Measurements from ENCODE around the gene KANTR. TPM values are rescaled to one million over a fixed set of nuclear protein-coding genes. Genes with fewer than 3 reads are reported as not detected.
"Not testable (repeated sequence)": the region's sequence is repeated elsewhere in the genome, so short reads cannot be mapped to it uniquely, and the experiment has no call there.

KANTR gene
- total and polyA plus RNA-seq, 5 donors = 4.4 to 6.7 (median 5.2) TPM

DNA sequence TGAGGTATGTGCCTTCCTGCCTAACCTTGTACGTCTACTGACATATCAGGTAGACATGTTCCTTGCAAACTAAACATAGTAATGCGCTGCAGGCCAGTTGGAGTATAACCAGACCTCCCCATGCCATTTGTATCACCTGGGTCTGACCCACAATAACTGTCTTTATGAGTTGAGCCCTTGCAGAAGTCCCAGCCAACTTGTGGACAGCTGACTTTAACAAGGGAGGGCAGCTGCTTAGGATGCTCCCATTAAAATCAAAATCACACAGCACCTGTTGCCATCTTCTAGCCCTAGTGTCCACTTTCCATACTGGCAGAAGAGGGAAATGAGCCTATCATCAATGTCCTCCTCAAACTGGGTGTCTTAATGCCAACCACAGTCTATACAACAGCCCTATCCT is 41.6 kb downstream of the KANTR start:
- no peak for ATAC-seq
- intact Hi-C loops (cut with DNase I) = no loop called here
- H3K4me1 ChIP-seq (ENCODE audit: control insufficient read depth, insufficient read depth, low read length) = no peaks in the 10 kb centered on the region

DNA sequence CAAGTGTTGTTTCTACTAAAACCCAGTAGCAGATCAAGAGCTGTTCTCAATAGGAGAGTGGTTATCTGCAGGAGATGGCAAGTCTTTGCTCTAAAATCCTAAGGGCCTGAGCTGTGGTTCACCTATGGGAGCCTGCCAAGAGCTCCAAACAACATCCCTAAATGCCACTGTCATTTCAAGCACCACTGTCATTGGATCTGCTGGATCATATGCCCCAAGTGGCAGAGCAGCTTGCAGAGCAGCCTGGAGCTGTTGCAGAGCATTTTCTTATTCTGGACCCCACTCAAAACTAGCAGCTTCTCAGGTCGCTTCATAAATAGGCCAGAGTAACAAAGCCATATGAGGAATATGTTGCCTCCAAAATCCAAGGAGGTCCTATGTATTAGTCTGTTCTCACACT is 59.6 kb downstream of the KANTR start:
- WGBS = 62% methylated on average over 1 of the region's 1 CpG
- intact Hi-C loops (cut with DNase I) = no loop called here
- Histone ChIP-seq H3K27me3 (ENCODE audit: control insufficient read depth, insufficient read depth) (no peaks in the 10 kb centered on the region), H3K4me3 (ENCODE audit: low read length) (no peak overlapping the region), H3K9me3 (ENCODE audit: control insufficient read depth, low read length) (no peaks in the 10 kb centered on the region), H3K4me1 (ENCODE audit: control insufficient read depth, insufficient read depth, low read length) (peaks cover 4% of the 10 kb centered on the region), H3K27ac (ENCODE audit: low read length) (no peak overlapping the region)
- DNase-seq (no peak), ATAC-seq (no peak)

More for the DNA sequence above, 41.6 kb downstream of the KANTR start:
- Histone ChIP-seq H3K4me3 (ENCODE audit: low read length) (no peak overlapping the region), H3K9me3 (ENCODE audit: control insufficient read depth, low read length) (no peaks in the 10 kb centered on the region), H3K27me3 (ENCODE audit: control insufficient read depth, insufficient read depth) (no peaks in the 10 kb centered on the region), H3K27ac (ENCODE audit: low read length) (no peak overlapping the region)
- DNase-seq = no peak
- WGBS = 98% methylated on average over 2 of the region's 2 CpGs

DNA sequence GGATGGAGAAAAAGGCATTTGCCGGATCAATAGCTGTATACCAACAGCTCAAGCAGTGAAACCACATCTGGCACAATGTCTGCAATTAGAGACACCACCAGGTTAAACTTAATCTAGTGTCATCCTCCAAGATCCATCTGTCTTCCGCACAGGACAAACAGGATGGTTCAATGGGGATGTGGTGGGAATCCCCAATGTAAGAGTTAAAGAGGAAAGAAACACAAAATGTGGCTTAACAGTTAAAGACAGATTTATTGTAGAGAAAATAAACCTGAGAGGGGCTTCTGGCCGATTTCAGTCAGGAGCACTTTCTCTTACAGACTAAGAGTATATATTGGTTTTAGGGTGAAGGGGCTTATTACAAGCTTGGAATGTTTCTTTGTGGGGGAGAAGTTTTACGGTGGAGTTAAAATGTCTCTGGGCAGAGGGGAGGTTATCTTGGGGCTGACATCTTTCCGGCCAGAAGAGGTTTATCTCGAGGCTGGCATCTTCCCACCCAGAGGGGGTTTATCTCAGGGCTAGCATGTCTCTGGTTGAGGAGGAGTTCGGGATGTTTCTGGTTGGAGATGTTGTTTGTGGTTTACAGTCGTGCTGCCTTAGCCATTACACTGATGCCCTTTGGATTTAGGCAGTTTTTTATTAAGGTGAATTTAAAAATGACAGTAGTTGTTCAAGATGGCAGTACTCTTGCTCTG is 61.7 kb downstream of the KANTR start:
- WGBS = 94% methylated on average over 8 of the region's 8 CpGs
- Histone ChIP-seq H3K27ac (ENCODE audit: low read length) (no peak overlapping the region), H3K27me3 (ENCODE audit: control insufficient read depth, insufficient read depth) (no peaks in the 10 kb centered on the region), H3K4me1 (ENCODE audit: control insufficient read depth, insufficient read depth, low read length) (peaks cover 4% of the 10 kb centered on the region), H3K4me3 (ENCODE audit: low read length) (no peak overlapping the region), H3K9me3 (ENCODE audit: control insufficient read depth, low read length) (no peaks in the 10 kb centered on the region)
- DNase-seq = no peak
- intact Hi-C loops (cut with DNase I) = no loop called here
- no peak for ATAC-seq

DNA sequence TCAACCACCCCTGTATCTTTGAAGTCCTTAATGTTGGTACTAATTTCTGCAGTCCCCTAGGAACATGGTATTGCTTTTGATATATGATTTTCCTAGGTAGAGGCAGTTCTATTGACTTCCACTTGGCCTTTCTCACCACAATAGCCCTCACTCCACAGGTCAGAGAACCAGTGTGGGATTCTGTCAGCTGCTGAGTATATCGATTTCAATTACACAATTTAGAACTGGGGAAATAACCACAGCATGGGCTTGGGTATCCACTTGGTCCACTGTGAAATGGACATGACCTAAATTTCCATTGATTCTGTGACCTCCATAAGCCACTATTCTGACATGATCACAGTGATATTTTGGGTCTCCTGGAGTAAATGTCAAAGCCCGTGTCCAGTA is 62.3 kb downstream of the KANTR start:
- no peak overlapping the region for H3K27ac ChIP-seq (ENCODE audit: low read length)
- WGBS = 91% methylated on average over 2 of the region's 2 CpGs
- no peak overlapping the region for H3K4me3 ChIP-seq (ENCODE audit: low read length)
- DNase-seq (no peak), ATAC-seq (no peak)
- intact Hi-C loops (cut with DNase I) = no loop called here
- peaks cover 4% of the 10 kb centered on the region for H3K4me1 ChIP-seq (ENCODE audit: control insufficient read depth, insufficient read depth, low read length)
- H3K27me3 ChIP-seq (ENCODE audit: control insufficient read depth, insufficient read depth) = no peaks in the 10 kb centered on the region
- no peaks in the 10 kb centered on the region for H3K9me3 ChIP-seq (ENCODE audit: control insufficient read depth, low read length)

DNA sequence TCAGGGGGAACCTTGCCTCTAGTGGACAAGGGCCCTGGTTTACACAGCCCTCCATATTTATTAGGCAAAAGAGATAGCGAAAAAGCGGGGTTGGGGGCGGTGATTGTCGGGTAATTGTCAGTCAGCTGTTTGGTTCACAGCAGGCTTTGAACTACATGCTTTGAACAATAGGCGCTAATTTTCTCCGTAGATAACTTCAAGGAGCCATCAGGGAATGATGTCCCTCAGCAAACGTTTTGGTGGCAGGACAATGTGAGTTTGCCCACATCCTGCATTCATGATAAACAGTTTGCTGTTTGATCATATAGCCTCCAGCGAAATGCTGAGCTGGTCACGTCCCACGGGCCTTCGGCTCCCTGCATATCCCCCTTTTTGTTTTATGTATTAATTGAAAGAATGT is 65.2 kb downstream of the KANTR start:
- Histone ChIP-seq H3K27me3 (ENCODE audit: control insufficient read depth, insufficient read depth) (no peaks in the 10 kb centered on the region), H3K27ac (ENCODE audit: low read length) (no peak overlapping the region), H3K9me3 (ENCODE audit: control insufficient read depth, low read length) (no peaks in the 10 kb centered on the region), H3K4me3 (ENCODE audit: low read length) (no peak overlapping the region), H3K4me1 (ENCODE audit: control insufficient read depth, insufficient read depth, low read length) (no peaks in the 10 kb centered on the region)
- ATAC-seq (no peak), DNase-seq (no peak)
- 83% methylated on average over 11 of the region's 11 CpGs for WGBS
- intact Hi-C loops (cut with DNase I) = no loop called here

DNA sequence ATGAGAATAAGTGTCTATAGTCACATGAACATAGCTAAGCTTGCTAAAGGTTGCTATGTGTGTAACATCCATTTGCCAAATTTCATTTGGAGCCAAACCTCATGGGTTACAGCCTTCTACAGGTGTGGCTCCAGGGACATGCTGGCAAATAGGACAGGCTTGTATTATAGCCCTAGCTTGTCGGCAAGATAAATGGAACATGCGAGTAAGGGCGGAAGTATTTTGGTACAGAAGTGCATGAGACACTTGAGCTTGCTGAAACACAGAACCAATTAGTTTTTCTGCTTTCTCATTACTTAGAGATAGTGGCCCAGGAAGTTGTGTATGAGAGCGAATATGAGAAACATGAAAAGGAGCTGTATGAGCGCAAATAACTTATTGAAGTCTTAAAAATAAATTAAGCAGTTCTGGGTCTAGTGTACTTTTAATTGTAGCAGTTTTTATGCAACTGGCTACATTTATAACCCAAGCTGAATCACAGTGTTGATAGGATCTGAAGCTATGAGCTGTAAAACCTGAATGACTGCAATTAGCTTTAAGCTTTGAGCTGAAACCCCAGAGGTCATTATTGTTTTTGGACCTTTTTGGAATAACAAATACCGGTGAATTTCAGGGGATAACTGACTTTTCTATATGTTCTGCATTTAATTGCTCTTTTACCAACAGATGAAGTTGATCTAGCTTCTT is 66.5 kb downstream of the KANTR start:
- intact Hi-C loops (cut with DNase I) = no loop called here
- no peaks in the 10 kb centered on the region for H3K27me3 ChIP-seq (ENCODE audit: control insufficient read depth, insufficient read depth)
- no peak overlapping the region for H3K27ac ChIP-seq (ENCODE audit: low read length)
- no peaks in the 10 kb centered on the region for H3K9me3 ChIP-seq (ENCODE audit: control insufficient read depth, low read length)
- no peak for ATAC-seq
- H3K4me3 ChIP-seq (ENCODE audit: low read length) = no peak overlapping the region
- H3K4me1 ChIP-seq (ENCODE audit: control insufficient read depth, insufficient read depth, low read length) = no peaks in the 10 kb centered on the region
- 83% methylated on average over 6 of the region's 6 CpGs for WGBS
- DNase-seq = no peak

DNA sequence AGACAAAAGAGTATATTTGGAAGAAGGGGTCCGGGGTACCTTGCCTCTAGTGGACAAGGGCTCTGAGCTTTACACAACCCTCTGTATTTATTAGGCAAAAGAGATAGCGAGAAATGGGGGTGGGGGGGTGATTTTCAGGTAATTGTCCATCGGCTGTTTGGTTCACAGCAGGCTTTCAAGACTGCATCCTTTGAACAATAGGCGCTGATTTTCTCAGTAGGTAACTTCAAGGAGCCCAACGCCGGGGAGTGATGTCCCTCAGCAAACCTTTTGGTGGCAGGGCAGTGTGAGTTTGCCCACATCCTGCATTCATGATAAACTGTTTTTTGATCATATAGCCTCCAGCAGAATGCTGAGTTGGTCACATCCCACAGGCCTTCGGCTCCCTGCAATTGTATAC is 69.5 kb downstream of the KANTR start:
- H3K9me3 ChIP-seq (ENCODE audit: control insufficient read depth, low read length) = no peaks in the 10 kb centered on the region
- H3K4me3 ChIP-seq (ENCODE audit: low read length) = no peak overlapping the region
- H3K27me3 ChIP-seq (ENCODE audit: control insufficient read depth, insufficient read depth) = no peaks in the 10 kb centered on the region
- intact Hi-C loops (cut with DNase I) = no loop called here
- H3K27ac ChIP-seq (ENCODE audit: low read length) = no peak overlapping the region
- no peak for DNase-seq
- 84% methylated on average over 7 of the region's 7 CpGs for WGBS
- no peaks in the 10 kb centered on the region for H3K4me1 ChIP-seq (ENCODE audit: control insufficient read depth, insufficient read depth, low read length)
- ATAC-seq = no peak

DNA sequence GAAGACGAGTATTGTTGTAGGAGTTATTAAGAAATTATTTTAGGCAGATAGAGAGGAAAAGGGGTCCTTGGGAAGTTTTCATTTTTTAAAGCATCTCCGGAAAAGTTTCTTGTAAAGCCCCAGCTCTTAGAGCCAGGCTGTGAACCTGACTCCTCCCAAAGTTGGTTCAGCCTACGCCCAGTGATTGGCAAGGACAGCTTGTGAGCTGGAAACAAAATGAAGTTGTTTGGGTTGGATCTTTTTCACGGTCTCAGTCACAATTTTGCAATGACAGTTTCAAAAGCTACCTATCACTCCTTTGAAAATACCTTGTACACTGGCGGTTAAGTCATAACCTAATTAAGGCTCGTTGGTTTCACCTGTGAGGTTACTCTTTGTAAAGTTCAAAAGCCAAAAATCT is 70.6 kb downstream of the KANTR start:
- intact Hi-C loops (cut with DNase I); H3K27me3 ChIP-seq (ENCODE audit: control insufficient read depth, insufficient read depth); ATAC-seq; H3K4me1 ChIP-seq (ENCODE audit: control insufficient read depth, insufficient read depth, low read length); DNase-seq; H3K4me3 ChIP-seq (ENCODE audit: low read length); H3K27ac ChIP-seq (ENCODE audit: low read length); H3K9me3 ChIP-seq (ENCODE audit: control insufficient read depth, low read length): not testable (repeated sequence)
- 64% methylated on average over 6 of the region's 6 CpGs for WGBS

DNA sequence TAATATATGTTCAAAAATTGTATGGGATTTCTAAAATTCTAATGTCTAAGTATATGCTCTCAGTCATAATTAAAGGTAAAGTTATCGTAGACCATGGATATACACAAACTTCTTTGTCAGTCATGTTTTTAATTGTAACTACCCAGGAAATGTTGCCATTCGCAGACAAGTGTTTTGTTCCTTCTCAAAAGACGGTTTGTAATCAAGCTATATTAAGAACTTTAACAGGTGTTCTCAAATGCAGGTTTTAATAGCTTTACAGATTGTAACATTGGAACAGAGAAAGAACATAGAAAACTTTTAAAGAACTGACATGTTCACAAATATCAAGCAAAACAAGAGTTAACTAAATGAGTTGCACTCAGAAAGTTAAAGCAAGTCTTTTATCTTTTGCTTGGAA is 72.2 kb downstream of the KANTR start:
- Histone ChIP-seq H3K9me3 (ENCODE audit: control insufficient read depth, low read length) (no peaks in the 10 kb centered on the region), H3K27me3 (ENCODE audit: control insufficient read depth, insufficient read depth) (no peaks in the 10 kb centered on the region), H3K4me3 (ENCODE audit: low read length) (no peak overlapping the region), H3K4me1 (ENCODE audit: control insufficient read depth, insufficient read depth, low read length) (no peaks in the 10 kb centered on the region), H3K27ac (ENCODE audit: low read length) (no peak overlapping the region)
- intact Hi-C loops (cut with DNase I) = no loop called here
- ATAC-seq (no peak), DNase-seq (no peak)
- WGBS = 76% methylated on average over 3 of the region's 3 CpGs

DNA sequence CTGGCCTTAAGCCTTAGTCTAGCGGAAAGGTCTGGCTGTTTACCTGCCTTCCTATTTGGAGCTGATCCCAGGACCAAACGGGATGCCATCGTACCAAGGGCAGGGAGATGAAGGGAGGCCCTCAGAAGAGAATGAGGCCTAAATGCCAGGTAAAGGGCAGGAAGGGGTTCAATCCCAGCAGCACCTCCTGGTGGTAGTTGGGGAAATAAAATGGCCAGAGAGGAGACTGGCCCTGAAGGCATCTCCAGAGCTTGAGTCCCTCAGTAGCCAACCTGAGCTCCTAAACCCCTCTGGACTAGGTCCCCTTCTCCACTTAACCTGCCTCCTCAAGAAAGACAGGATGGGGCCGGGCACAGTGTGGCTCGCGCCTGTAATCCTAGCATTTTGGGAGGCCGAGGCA is 77.4 kb downstream of the KANTR start:
- Histone ChIP-seq H3K27me3 (ENCODE audit: control insufficient read depth, insufficient read depth) (no peaks in the 10 kb centered on the region), H3K4me3 (ENCODE audit: low read length) (no peak overlapping the region), H3K27ac (ENCODE audit: low read length) (no peak overlapping the region), H3K9me3 (ENCODE audit: control insufficient read depth, low read length) (no peaks in the 10 kb centered on the region), H3K4me1 (ENCODE audit: control insufficient read depth, insufficient read depth, low read length) (no peaks in the 10 kb centered on the region)
- intact Hi-C loops (cut with DNase I) = no loop called here
- WGBS = 94% methylated on average over 7 of the region's 7 CpGs
- ATAC-seq (no peak), DNase-seq (no peak)

Measured in right cardiac atrium (tissue), 5 donors.